NCI-H1048 (cell line): Measurements from ENCODE around the gene BRI3BP.

Source experiments
- DNase-seq: peaks from one replicate; lab custom pipeline; 2025; lab: John Stamatoyannopoulos, UW

The BRI3BP gene, protein sequence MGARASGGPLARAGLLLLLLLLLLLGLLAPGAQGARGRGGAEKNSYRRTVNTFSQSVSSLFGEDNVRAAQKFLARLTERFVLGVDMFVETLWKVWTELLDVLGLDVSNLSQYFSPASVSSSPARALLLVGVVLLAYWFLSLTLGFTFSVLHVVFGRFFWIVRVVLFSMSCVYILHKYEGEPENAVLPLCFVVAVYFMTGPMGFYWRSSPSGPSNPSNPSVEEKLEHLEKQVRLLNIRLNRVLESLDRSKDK

DNA sequence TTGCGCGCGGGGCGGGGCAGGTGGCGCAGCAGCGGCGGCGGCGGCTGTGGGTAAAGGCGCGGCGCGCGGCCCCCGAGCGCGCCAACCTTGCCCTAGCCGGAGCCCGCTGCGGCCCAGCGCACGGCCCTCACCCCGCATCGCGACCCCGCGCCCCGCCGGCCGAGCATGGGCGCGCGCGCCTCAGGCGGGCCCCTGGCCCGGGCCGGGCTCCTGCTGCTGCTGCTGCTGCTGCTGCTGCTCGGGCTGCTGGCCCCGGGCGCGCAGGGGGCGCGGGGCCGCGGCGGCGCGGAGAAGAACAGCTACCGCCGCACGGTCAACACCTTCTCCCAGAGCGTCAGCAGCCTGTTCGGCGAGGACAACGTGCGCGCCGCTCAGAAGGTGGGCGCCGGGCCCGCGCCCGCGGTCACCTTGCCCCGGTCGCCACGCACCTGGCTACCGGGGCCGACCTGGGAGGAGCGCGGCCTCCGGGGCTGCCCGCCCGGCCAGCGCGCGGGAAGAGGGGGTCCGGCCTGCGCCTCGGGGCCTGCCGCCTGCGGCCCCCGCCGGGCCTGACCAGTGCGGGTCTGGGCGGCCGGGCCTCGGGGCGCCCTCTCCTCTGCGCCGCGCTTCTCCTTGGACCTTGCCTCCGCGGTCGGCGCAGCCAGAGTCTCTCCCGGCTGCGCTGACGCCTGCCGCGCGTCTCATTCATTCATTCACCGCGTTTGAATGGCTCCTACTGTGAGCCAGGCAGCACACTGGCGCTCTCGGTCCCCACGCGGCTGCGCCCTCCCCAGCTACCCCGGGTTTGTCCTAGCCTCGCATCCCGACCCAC is at the start of gene BRI3BP:
Gene BRI3BP (plus strand): TSS at position 20 of the 811 bp plus-strand sequence. CDS start 146 bp downstream, at position 166.
- no peak for DNase-seq

DNA sequence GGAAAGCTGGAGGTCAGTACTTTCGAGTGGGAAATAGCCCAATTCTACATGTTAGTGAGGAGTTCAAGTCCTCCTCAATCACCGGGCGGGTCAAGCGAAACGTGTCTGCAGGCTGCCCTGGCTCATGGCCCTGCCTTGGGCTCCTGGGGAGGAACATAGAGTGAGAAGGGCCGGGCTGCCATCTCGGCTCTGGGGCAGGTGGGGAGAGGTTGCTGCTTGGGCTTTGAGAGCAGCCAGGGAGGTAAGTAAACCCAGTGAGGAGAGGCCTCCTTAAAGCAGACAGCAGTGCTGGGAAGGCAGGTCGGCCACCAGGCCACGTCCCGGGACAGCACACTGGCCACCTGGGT is 47.0 kb upstream of the BRI3BP start:
- no peak for DNase-seq

DNA sequence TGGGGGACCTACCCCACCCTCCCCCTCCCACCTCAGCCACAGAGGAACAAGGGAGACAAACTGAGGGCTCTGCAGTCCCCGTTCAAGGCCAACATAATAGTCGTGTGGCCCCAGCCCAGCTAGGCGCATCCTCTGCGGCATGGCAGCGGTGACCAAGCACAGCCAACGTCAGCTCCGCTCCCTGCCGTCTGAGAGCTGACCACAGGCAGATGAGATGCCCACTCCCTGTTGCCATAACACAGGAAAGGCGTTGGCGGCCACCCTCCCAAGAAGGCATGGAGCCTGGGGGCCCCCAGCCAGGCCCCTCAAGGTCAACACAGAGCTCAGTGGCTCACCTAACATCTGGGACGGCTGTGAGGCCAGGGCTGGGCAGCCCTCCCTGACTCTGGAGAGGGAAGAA is 46.4 kb upstream of the BRI3BP start:
- no peak for DNase-seq

DNA sequence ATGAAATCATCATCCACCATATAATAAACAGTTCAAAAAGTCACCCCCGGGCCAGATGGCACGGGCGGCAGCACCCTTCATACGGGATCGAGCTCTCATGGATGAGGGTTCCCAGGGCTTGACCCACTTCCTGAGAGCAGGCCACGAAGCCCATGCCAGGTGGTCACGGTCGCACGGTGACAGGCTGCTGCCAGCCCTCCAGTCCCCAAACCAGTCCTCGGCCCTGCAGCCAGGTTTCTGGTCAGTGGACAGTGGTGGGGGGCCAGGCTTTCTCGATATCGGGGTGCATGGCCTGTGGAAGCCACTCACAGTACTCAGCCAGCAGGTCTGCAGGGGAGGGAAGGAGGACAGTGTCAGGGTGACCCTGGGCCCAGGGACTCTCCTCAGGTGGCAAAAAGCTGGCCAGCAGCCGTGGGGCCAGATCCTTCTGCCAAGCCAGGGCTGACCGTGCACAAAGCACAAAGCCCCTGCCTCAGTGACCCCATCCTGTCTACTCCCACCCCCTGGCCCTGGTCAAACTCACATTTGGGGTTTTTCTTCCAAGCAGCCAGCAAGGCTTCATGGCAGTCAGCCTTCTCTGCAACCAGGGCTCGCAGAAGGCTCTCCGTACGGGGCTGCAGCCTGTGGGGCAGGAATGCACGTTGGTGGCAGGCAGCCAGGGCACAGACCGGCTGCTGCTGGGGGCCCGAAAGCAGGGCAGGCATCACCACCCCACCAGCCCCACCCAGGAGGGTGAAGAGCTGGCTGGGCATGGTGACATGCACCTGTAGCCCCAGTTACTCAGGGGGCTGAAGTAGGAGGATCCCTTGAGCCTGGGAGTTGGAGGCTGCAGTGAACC is 45.7 kb upstream of the BRI3BP start:
- DNase-seq, result no peak

DNA sequence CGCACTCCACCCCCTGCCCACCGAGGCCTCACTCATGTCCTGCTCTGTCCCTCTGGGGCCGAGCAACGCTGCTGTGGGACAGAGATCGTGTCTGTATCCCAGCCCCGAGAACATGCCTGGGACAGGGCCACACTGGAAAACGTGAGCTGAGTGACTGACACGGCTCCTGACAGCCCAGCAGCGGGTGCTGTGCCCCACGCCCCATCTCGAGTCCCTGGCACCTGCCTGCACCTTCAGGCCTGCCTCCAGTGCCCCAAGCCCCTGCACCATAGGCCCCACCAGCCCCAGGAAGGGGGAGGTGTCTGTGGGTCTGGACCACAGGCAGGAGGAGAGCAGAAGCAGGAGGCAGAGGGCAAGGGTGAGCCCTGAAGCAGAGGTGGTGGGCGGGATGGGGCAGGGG is 44.4 kb upstream of the BRI3BP start:
- DNase-seq, result no peak

DNA sequence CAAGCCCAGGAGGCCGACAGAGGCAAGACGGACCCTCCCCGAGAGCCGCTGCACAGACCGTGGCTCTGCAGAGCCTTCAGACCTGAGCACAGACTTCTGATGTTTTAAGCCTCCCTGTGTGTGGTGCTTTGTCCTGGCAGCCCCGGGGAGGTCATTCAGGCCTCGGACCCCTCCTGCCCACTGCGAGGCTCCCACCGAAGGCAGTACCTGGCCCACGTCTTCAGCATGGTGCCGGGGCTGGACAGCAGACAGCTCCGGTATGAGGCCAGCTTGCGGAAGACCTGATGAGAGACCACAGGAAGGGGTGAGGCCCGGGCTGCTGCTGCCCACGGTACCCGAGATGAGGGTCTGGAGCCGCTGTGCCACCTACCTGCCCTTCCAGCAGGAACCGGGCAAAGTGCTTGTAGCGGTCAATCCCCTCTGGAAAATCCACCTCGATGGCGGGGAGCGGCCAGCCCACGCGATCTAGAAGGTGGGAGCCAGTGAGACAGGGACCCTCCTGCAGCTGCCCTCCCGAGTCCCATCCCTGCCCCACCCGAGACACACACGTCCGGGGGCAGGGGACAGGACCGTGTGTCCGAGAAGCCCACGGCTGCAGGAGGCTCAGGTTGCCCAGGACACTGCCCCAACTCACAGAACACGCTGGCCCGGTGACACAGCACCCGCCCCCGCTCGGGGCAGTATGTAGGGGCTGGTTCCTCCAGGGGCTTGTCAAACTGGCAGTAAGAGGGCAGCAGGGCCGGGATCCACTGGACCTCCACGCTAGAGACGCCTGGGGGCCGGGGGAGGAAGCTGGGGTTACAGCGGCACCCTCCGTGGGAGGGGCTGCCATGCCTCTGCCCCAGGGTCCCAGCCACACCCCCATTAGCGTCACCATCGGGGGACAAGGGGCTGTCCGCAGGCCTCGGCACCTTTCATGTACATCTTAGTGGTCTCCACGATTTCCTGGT is 43.4 kb upstream of the BRI3BP start:
- no peak for DNase-seq

DNA sequence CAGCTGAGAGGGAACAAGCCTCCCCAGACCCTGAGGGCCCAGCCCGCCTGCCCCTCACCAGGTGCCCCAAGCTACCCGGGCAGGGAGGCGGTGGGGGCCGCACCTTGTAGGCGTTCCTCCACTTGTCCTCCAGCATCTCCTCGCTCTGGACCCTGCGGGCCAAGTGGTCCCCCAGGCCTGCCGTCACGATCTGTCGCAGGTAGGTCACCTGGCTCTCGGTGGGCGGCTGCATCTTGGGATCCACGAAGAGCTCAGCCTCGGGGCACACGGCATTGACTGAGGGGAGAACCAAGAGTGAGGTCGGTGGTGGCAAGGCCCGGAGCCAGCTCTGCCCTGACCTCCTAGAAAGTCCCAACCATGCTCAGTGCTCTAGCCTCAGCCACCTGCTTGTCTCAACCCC is 41.1 kb upstream of the BRI3BP start:
- DNase-seq, result no peak

DNA sequence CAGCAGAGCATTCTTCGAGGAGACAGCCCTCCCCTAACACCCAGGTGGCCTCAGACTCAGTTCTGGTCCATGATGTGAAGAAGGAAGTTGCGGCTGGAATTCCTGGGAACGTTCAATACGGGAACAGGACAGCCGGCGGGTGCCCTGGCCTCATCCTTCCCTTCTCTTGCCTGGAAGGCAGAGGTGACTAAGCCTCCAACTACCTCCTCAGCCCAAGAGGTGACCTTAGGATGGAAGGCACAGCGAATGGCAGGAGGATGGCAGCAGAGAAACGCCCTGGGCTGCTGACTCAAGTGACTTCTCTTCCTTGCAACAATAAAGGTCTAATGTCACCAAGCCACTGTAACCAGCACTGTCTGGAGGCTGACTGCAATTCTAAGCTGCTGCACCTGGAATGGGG is 40.6 kb upstream of the BRI3BP start:
- DNase-seq, result no peak

DNA sequence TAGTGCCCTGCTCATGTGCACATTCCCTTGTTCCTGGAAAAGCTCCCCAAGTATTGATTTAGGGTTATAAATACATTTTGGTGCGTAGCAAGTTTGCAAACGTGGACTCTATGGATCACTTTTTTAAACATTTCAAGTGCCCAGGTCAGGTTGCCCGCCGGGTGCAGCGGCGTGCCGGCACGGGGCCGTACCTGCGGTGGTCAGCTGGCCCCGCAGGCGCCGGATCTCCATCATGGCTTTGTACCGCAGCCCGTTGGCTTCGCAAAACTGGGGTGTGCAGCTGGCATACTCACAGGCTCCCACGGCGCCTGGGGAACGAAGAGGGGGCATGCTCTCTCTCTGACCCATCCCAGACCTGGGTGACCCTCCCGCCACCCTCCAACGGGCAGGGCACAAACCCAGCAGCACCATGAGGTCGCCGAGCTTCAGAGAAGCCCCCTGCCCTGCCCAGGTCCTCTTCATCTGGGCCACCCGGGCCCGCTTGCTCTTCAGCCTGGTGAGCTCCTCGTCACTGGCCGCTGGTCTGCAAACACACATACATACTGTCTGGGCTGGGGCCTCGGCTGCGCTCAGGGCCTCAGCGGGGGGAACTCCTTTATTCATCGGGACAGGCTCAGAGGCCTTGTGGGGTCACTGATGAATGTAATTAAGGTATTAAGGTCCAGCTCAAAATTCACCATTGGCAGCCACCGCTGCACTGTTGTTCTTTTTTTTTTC is 39.6 kb upstream of the BRI3BP start:
- DNase-seq, result no peak

DNA sequence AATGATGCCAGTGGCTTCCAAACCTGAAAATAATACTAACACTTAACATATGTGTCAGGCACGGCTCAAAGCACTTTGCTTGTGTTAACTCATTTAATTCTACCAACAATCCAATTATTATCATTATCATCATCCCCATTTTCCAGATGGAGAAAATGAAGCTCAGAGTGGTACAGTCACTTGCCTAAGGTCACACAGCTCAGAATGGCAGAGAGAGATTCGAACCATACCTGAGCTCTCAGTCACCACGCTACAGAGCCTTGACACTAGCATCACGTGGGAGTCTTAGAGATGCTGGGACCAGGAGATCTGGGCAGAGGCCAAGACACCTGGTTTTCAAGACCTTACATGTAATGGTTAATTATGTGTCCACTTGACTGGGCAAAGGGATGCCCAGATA is 38.7 kb upstream of the BRI3BP start:
- no peak for DNase-seq

DNA sequence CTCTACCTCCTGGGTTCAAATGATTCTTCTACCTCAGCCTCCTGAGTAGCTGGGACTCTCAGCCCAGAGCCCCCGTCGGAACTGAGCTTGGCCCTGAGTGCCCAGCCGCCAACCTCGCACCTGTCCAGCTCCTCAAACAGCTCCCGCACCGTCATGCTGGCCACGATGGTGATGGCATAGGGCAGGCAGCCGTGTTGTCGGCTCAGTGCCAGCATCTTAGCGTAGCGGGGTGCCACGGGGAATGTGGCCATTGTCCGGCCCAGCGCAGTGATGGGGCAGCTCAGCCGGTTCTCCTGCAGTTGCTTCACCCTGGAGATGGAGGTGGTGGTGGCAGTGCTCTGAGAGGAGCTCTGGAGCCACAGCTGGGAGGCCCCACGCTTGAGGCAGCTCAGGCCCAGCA is 36.9 kb upstream of the BRI3BP start:
- DNase-seq, result no peak

DNA sequence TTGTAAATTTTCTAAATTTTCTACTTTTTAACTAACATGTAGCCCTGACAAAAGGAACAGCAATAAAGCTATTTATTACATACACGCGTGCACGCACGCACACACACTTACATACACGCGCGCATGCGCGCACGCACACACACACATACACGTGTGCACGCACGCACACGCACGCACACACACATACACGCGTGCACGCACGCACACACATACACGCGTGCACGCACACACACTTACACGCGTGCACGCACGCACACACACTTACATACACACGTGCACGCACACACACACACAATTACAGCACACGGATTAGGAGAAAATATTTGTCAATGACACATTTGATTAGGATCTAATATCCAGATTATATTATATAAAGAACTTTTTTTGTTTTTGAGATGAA is 32.4 kb upstream of the BRI3BP start:
- DNase-seq, result no peak

DNA sequence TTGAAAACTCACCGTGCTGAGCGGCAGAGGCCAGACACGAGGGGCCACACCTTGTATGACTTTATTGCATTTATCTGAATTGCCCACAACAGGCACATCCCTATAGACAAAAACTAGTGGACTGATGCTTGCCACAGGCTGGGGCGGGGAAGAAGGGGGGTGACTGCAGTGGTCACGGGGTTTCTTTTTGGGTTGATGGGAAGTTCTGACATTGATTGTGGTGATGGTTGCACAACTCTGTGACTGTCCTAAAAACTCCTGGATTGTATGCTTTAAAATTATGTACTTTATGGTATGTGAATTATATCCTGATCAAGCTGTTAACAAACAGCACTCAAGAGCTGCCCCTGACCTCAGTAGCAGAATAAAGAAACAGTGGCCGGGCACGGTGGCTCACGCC is 30.2 kb upstream of the BRI3BP start:
- DNase-seq, result no peak

DNA sequence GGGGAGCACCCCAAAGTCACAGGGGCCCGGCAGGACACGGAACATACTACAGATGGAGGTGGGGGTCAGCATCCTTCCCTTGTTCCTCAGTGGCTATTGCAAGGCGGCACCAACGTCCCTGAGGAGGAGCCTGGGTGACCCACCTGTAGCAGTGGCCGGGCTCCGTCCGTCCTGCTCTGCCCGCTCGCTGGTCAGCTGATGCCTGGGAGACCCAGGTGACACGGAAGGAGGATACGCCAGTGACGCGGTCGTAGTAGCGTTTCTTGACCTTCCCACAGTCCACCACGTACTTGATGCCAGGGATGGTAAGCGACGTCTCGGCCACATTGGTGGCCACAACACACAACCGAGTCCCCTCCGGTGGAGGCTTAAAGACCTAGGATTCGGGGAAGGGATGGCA is 29.2 kb upstream of the BRI3BP start:
- DNase-seq, result no peak

DNA sequence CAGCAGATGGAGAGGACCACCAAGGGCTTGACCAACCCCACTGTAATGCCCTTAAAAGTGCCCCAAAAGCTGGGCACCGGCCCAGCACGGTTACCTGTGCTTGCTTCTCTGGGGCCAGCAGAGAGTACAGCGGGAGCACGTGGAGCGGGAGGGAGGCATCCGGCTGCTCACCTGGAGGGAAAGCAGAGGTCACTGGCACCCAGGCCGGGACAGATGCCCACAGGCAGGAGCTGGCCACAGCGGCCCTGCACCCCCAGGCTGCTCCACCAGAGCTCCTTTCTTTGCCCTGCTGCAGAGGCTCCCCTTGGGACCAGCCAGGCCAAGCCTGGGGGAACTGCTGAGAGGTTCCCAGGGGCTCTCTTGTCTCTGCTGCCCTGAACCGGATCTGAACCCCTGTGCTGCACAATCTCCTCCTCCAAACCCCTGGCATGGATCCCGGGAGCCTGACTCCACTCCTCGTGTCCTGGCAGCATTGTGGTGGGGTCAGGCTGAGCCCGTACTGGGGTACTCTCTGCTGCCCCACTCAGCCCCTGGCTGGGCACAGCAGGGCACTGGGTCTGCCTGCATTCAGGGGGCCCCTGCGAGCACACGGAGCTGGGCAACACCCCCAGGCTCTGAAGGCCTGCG is 28.5 kb upstream of the BRI3BP start:
- DNase-seq, result no peak

DNA sequence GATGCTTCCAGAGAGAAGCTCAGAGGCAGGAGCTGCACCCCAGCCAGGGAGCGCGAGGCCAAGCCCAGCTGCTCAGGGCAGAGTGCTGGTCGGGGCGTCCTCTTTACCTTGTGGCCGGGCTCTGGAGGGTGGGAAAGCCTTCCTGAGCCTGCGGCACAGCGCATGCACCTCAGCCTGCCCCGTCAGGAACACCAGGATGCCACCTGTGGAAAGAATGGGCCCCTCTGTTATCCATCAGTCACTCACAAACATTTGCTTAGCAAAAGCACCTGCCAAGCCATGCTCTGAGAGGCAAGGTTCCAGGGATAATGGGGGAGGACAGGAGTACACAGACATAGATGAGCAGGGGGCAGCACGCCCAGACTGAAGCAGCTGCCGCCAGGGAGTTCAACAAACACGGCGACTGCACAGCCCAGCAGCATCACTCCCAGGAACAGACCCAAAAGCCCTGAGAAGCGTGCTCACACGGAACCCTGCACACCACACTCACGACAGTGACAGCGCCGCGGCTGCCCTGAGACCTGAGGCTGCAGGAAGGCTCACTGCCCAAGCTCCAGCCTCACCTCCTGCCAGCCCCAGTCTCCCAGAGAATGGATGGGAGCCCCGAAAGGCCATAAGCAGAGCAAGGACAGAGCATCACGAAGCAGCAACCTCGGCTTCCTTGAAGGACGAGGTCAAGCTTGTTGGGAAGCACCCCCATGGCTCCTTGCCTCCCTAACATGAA is 26.3 kb upstream of the BRI3BP start:
- no peak for DNase-seq

DNA sequence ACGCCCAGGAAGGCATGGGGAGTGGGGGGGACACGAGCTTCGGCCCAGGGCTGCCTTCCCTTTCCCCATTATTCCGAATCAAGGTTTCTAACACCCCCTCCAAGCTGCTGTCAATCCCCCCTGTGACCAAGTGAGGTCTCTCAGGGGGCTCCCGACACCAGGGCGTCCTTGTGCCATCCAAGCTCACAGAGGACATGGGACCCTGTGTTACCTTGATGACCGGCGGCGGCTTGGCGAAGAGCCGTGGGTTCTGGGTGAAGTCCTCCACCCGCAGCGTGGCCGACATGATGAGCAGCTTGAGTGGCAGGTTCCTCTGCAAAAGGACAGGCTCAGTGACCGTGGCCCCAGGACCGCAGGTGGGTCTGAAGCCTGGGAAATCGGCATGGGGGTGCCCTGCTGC is 24.8 kb upstream of the BRI3BP start:
- no peak for DNase-seq

DNA sequence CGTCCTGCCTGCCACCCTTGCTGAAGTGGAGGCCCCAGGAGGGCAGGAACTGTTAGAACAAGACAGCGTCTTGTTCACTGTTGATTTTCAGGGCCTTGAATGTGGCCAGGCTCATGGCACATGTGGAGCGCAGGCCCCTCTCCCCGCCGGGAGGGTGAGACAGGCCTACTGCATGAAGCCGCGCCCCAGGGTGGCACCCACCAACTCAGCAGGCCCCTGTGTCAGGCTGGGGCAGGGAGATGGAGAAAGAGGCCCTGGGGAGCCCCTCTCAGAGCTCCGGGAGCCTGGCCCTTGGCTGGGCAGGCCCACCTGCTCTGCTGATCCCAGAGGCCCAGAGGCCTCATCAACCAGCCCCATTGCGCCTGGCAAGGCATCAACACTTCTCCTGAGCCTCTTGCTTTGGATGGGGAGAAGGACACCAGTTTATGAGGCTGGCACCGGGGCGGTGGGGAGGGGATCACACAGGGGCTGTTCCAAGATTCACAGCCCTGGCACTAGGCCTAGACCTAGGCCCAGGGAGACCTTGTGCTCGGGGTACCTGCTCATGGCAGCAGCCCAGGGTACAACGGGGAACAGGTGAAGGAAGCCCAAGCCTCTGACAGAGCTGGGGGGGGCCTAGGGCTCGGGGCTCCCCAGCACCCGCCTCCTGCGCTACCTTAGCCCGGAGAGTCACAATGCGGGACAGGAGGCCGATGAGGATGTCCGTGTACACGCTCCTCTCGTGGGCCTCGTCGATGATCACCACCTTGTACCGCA is 22.6 kb upstream of the BRI3BP start:
- DNase-seq, result no peak

DNA sequence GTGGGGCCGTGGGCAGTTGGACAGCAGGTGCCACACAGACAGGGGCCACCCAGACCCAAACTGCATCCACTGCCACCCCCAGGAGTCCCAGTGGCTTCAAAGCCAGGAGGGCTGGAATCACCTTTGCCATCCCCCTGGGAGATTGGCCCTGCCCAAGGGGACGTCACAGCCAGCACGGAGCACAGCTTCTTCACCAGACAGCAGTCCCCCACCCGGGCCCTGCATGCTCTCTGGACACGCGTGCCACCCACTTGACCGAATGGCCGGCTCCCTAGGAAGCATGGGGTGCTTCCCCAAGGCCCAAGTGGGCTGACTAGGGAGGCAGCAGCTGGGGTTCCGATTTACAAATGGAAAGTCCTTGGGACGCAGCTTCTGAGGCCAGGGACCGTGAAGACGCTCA is 21.8 kb upstream of the BRI3BP start:
- no peak for DNase-seq
